CD1c-positive myeloid dendritic cell (primary cell): ENCODE results near the gene TP53.
"Not testable (repeated sequence)": the region's sequence is repeated elsewhere in the genome, so short reads cannot be mapped to it uniquely, and the experiment has no call there.

Experiments
- DNase-seq: peaks from one replicate; pipeline ENCODE4 v3.0.0-alpha.2; 2016; ENCODE audit errors: extremely low spot score

TP53 gene

DNA sequence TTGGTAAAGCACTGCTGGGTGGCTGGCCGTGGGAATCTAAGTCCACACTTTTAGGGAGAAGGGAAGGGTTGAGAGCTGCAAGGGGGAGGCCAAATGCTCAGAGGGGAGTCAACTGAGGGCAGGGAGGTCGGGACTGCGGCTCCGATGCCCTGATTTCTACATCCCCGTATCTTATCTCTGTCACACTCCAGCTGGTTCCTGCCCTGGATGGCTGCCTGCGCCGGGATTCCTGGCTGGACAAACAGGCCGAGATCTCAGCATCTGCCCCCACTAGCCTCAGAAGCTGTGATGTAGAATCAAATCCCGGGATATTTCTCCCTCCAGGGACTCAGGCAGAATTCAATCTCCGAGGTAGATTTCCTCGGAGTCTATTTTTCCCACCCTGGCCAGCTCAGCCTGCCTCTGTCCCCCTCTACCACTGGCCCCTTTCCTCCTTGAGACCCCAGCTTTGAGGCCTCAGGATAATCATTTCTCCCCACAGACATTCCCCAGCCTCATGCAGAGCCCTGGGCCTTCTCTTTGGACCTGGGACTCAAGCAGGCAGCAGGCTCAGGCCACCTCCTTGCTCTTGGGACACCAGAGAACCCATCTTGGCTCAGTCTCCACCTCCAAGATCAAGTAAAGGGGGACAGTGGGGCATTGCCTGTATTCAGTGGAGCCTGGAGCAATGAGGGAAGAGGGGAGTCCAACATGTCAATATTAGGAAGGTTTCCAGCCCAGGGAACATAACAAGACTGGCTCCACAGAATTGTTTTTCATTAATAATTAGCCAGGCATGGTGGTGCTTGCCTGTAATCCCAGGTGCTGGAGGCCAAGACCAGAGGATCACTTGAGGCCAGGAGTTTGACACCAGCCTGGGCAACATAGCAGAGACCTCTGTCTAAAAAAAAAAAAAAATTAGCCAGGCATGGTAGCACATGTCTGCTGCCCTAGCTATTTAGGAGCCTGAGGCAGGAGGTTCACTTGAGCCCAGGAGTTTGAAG is 55.6 kb downstream of the TP53 start:
- no peak for DNase-seq

GRCh38 chr17:7629939-7630571 is 57.2 kb downstream of the TP53 start, which contains the start of gene SHBG:
Gene SHBG, plus strand, starts transcription at chr17:7630135. Its CDS starts 38 bp downstream, at chr17:7630173.
- no peak for DNase-seq

- peak; percentile 92 for DNase-seq
These were observed 59.8 kb downstream of the TP53 start, which contains the start of gene SAT2 for GRCh38 chr17:7627250-7628121. Gene SAT2, minus strand, starts transcription at chr17:7627821. Its CDS starts 186 bp downstream, at chr17:7627635.

DNA sequence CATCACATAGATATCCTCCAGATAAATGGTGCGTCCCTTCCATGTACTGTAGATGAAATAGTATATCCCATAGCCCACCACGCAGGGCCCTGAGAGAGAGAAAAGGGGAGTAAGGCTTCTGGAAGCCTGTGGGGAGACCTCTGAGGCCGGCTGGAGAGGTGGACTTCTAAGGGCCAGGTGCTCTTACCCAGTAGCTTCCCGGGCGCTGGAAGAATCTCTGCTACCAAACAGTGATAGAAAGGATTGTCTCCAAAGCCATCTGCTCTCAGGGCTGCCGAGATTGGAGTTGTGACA is 60.4 kb downstream of the TP53 start:
- no peak for DNase-seq

DNA sequence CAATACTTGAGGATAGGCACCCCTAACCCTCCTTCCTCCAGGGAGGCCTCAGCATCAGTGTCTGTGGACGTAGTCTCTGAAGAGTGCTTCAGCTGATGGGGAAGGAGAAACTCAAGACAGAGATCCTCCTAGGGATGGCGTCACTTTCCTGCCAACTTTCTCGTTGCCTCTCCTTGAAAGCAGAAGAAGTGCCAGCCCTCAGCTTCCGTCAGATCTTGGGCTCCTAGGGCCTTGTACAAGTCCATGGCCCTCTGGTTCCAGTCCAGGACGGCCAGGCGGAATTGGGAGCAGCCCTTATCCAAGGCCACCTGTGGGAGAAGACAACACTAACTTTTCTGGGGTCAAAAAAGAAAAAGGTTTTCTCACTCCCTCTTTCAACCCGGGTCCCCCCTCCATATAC is 61.0 kb downstream of the TP53 start:
- peak; percentile 78 for DNase-seq

DNA sequence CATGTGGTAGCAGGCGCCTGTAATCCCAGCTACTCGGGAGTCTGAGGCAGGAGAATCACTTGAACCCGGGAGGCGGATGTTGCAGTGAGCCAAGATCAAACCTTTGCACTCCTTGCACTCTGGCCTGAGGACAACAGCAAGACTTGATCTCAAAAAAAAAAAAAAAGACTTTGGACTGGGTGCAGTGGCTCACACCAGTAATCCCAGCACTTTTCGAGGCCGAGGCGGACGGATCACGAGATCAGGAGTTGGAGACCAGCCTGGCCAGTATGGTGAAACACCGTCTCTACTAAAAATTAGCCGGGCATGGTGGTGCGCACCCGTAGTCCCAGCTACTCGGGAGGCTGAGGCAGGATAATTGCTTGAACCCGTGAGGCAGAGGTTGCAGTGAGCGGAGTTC is 61.5 kb downstream of the TP53 start:
- DNase-seq, result not testable (repeated sequence)

DNA sequence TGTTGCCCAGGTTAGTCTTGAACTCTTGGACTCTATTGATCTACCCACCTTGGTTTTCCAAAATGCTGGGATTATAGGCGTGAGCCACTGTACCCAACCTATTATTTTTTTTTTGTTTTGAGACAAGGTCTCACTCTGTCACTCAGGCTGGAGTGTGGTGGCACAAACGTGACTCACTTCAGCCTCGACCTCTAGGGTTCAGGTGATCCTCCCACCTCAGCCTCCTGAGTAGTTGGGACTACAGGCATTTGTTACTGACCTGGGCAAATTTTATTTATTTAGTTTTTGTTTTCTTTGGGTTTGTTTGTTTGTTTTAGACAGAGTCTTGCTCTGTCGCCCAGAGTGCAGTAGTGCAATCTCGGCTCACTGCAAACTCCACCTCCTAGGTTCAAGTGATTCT is 63.6 kb downstream of the TP53 start:
- no peak for DNase-seq

- DNase-seq, result no peak
These were observed 66.5 kb downstream of the TP53 start for GRCh38 chr17:7620835-7621234.

GRCh38 chr17:7618608-7619007 is 68.7 kb downstream of the TP53 start:
- DNase-seq, result no peak
